Measurements from ENCODE around the gene LMNTD1. TPM values are rescaled to one million over a fixed set of nuclear protein-coding genes. Genes with fewer than 3 reads are reported as not detected.
A peak's percentile ranks its signal among the peaks of the same experiment; 100 is the strongest.

Gene LMNTD1
- polyA plus RNA-seq, 1 of the 3 experiments (the other 2 are of a cell fraction), result 0.20 TPM

GRCh38 chr12:25494926-25495325 lies 58.2 kb downstream of the LMNTD1 start:
- DNase-seq, result no peak
- H3K27ac ChIP-seq (ENCODE audit: low read depth in 2 of 2, low read length in 1 of 2), result peak overlapping the region in 1 of 2 experiments; percentile 79; a peak in 2 of 4 replicates
- no peaks in the 10 kb centered on the region for H4K20me1 ChIP-seq (ENCODE audit: insufficient read depth)
- peak overlapping the region; percentile 25; the same call in 1 of the 2 replicates for H2AFZ ChIP-seq (ENCODE audit: low read depth)
- ChIA-PET CTCF (no interaction called here), POLR2A (no interaction called here)
- WGBS (ENCODE audit: low lambda C conversion rate), result 49% methylated on average over 2 of the region's 2 CpGs
- H3K4me3 ChIP-seq (ENCODE audit: low read depth in 2 of 2, low read length in 1 of 2), result no peak overlapping the region
- no peaks in the 10 kb centered on the region; a peak in 1 of 4 replicates for H3K4me1 ChIP-seq (ENCODE audit: control insufficient read depth in 1 of 2, insufficient read depth in 2 of 2, low read depth in 1 of 2, low read length in 1 of 2)
- H3K36me3 ChIP-seq (replicated peaks in 1 of 2; ENCODE audit: control insufficient read depth in 1 of 2, insufficient read depth in 2 of 2, low read length in 1 of 2), result no peaks in the 10 kb centered on the region
- no peak for TF ChIP-seq FOXJ3 (CRISPR knock-in tag; IDR thresholded peaks at IDR 0.05)
- TF ChIP-seq RXRA (IDR thresholded peaks at IDR 0.05; ENCODE audit: borderline replicate concordance, low read depth), result peak; percentile 49; the same call in 1 of the 2 replicates
- TF ChIP-seq TCF12 (IDR thresholded peaks at IDR 0.05), result no peak
- no peak for TF ChIP-seq ELF1 (IDR thresholded peaks at IDR 0.05)
- TF ChIP-seq CTCF (IDR thresholded peaks at IDR 0.05), result no peak
- TF ChIP-seq TEAD4 (IDR thresholded peaks at IDR 0.05; ENCODE audit: borderline replicate concordance, insufficient read depth), result no peak
- TF ChIP-seq NRF1 (IDR thresholded peaks at IDR 0.05; ENCODE audit: low read depth, low read length), result no peak
- H3K9ac ChIP-seq, result no peak overlapping the region
- no peaks in the 10 kb centered on the region for H3K9me2 ChIP-seq
- H3K27me3 ChIP-seq (ENCODE audit: insufficient read depth), result no peaks in the 10 kb centered on the region
- H3K9me3 ChIP-seq, result 0 out of 2 replicates have a peak, but pooled peaks cover 11% of the 10 kb centered on the region
- peaks cover 12% of the 10 kb centered on the region for H3F3A ChIP-seq (replicated peaks; ENCODE audit: insufficient read depth)
- no peak overlapping the region for H3K4me2 ChIP-seq
- H3K79me2 ChIP-seq (ENCODE audit: insufficient read depth), result no peaks in the 10 kb centered on the region

GRCh38 chr12:25493682-25494081 lies 59.4 kb downstream of the LMNTD1 start:
- Histone ChIP-seq H3K36me3 (replicated peaks in 1 of 2; ENCODE audit: control insufficient read depth in 1 of 2, insufficient read depth in 2 of 2, low read length in 1 of 2) (no peaks in the 10 kb centered on the region), H4K20me1 (ENCODE audit: insufficient read depth) (no peaks in the 10 kb centered on the region), H3K4me2 (no peak overlapping the region), H3K9me3 (0 out of 2 replicates have a peak, but pooled peaks cover 9% of the 10 kb centered on the region), H3K79me2 (ENCODE audit: insufficient read depth) (no peaks in the 10 kb centered on the region), H3K27me3 (ENCODE audit: insufficient read depth) (no peaks in the 10 kb centered on the region), H3K4me1 (ENCODE audit: control insufficient read depth in 1 of 2, insufficient read depth in 2 of 2, low read depth in 1 of 2, low read length in 1 of 2) (no peaks in the 10 kb centered on the region; a peak in 1 of 4 replicates), H3K9ac (no peak overlapping the region), H3K4me3 (ENCODE audit: low read depth in 2 of 2, low read length in 1 of 2) (no peak overlapping the region), H3K9me2 (no peaks in the 10 kb centered on the region), H3K27ac (ENCODE audit: low read depth in 2 of 2, low read length in 1 of 2) (no peak overlapping the region), H2AFZ (ENCODE audit: low read depth) (no peak overlapping the region), H3F3A (replicated peaks; ENCODE audit: insufficient read depth) (peaks cover 12% of the 10 kb centered on the region)
- ChIA-PET POLR2A (no interaction called here), CTCF (no interaction called here)
- DNase-seq, result no peak
- TF ChIP-seq RAD21 (IDR thresholded peaks at IDR 0.05; ENCODE audit: low read length) (no peak), USF2 (IDR thresholded peaks at IDR 0.05; ENCODE audit: borderline replicate concordance, low read depth, low read length) (no peak), RFX5 (IDR thresholded peaks at IDR 0.05; ENCODE audit: low read length) (no peak), FOXM1 (IDR thresholded peaks at IDR 0.05; ENCODE audit: low read depth) (no peak), ZBTB33 (IDR thresholded peaks at IDR 0.05; ENCODE audit: borderline replicate concordance, low read depth) (no peak), POLR2AphosphoS5 (IDR thresholded peaks at IDR 0.05; ENCODE audit: low read depth, low read length) (no peak), TCF12 (IDR thresholded peaks at IDR 0.05) (no peak), FOXJ3 (CRISPR knock-in tag; IDR thresholded peaks at IDR 0.05) (no peak), NRF1 (IDR thresholded peaks at IDR 0.05; ENCODE audit: low read depth, low read length) (no peak), SIN3A (IDR thresholded peaks at IDR 0.05; ENCODE audit: borderline replicate concordance, low read depth, low read length) (no peak)
- WGBS (ENCODE audit: low lambda C conversion rate), result 90% methylated on average over 3 of the region's 3 CpGs
